Central memory CD8-positive, alpha-beta T cell (primary cell): ENCODE data around the gene VWA2.

Source experiments
- ATAC-seq: fragments of 150-1000 bp; cut with Tn5 transposase; replicated peaks from 2 replicates; pipeline ENCODE4 v1.10.0; 2022; ENCODE audit warnings: mild to moderate bottlenecking, moderate FRiP score, moderate number of reproducible peaks; ENCODE audit not compliant: poor library complexity, severe bottlenecking; ENCODE audit errors: extremely low read depth
- DNase-seq, 2 donors: peaks; one replicate each; pipeline ENCODE4 v3.0.0; 2021; ENCODE audit warnings: low spot score in 2 of 2
- H3K27ac Mint-ChIP-seq: one replicate; pipeline ENCODE4 v1.8.0; 2022; ENCODE audit warnings: low read depth, mild to moderate bottlenecking, moderate library complexity, mixed read lengths
- H3K27me3 Mint-ChIP-seq: one replicate; pipeline ENCODE4 v1.8.0; 2022; ENCODE audit warnings: mixed read lengths
- H3K36me3 Mint-ChIP-seq: one replicate; pipeline ENCODE4 v1.8.0; 2022; ENCODE audit warnings: mild to moderate bottlenecking, moderate library complexity, mixed read lengths; ENCODE audit not compliant: insufficient read depth
- H3K4me1 Mint-ChIP-seq: one replicate; pipeline ENCODE4 v1.8.0; 2022; ENCODE audit warnings: mixed read lengths
- H3K4me3 Mint-ChIP-seq: one replicate; pipeline ENCODE4 v1.8.0; 2022; ENCODE audit warnings: mild to moderate bottlenecking, moderate library complexity, mixed read lengths
- H3K9me3 Mint-ChIP-seq: one replicate; pipeline ENCODE4 v1.8.0; 2022; ENCODE audit warnings: mixed read lengths

Gene VWA2

DNA sequence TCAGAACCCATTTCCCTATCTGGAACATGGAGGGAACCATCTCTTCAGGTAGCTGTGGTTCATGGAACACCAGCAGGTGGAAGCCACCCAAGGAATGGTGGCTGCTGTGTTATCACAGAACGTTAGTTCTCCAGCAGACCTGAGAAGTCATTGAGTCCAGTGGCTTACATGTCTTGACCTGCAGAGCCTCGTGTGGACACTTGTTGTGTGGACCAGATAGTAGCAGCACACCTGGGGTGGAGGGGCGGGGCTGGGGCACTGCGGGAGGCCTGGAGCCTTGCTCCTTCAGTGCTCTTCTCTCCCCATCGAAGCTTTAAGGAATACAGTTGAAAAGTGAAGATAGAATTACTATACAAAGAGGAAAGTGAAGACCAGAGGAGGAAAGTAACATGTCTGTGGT is 42.4 kb downstream of the VWA2 start:
- peaks cover 19% of the 10 kb centered on the region for H3K27me3 Mint-ChIP-seq
- H3K4me1 Mint-ChIP-seq: no peaks in the 10 kb centered on the region
- no peaks in the 10 kb centered on the region for H3K9me3 Mint-ChIP-seq
- H3K36me3 Mint-ChIP-seq: no peaks in the 10 kb centered on the region
- H3K4me3 Mint-ChIP-seq: no peak overlapping the region
- ATAC-seq (no peak), DNase-seq (no peak)
- no peak overlapping the region for H3K27ac Mint-ChIP-seq

DNA sequence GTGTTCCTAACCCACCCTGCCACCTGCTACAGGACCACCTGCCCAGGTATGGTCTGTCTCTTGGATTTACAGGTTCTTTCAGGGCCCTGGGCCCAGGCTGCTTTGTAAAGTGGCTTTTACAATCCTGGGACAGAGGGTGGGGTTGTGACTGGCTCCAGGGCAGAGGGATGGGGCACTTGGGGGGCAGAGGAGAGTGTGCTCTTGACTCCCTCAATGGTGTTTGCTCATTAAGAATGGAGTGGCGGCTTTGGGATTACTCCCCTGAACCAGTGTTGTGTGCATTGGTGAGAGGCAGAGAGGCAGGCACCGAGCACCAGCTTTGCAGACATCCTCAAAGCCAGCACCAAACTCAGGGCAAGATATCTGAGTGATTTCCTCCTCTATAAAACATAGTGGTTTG is 43.5 kb downstream of the VWA2 start:
- H3K4me3 Mint-ChIP-seq: no peak overlapping the region
- H3K9me3 Mint-ChIP-seq: no peaks in the 10 kb centered on the region
- H3K36me3 Mint-ChIP-seq: no peaks in the 10 kb centered on the region
- peaks cover 14% of the 10 kb centered on the region for H3K27me3 Mint-ChIP-seq
- DNase-seq (no peak), ATAC-seq (no peak)
- H3K27ac Mint-ChIP-seq: no peak overlapping the region
- no peaks in the 10 kb centered on the region for H3K4me1 Mint-ChIP-seq

DNA sequence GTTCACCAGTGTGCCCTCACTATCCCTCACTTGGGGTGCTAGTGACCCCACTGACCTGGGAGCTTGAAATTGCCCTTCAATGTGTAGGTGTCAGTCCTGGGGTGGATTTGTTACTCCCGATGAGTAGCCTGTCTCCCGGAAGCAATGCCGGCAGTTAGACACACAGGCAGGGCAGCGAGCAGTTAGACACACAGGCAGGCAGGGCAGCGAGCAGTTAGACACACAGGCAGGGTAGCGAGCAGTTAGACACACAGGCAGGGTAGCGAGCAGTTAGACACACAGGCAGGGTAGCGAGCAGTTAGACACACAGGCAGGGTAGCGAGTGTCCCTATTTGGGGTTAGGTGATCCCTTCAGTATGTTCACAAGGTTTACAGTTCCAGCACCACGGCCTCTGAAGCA is 44.0 kb downstream of the VWA2 start:
- no peak for DNase-seq
- Mint-ChIP-seq H3K36me3 (no peaks in the 10 kb centered on the region), H3K4me3 (no peak overlapping the region), H3K4me1 (no peaks in the 10 kb centered on the region), H3K9me3 (no peaks in the 10 kb centered on the region), H3K27me3 (peaks cover 13% of the 10 kb centered on the region), H3K27ac (no peak overlapping the region)
- ATAC-seq: no peak

DNA sequence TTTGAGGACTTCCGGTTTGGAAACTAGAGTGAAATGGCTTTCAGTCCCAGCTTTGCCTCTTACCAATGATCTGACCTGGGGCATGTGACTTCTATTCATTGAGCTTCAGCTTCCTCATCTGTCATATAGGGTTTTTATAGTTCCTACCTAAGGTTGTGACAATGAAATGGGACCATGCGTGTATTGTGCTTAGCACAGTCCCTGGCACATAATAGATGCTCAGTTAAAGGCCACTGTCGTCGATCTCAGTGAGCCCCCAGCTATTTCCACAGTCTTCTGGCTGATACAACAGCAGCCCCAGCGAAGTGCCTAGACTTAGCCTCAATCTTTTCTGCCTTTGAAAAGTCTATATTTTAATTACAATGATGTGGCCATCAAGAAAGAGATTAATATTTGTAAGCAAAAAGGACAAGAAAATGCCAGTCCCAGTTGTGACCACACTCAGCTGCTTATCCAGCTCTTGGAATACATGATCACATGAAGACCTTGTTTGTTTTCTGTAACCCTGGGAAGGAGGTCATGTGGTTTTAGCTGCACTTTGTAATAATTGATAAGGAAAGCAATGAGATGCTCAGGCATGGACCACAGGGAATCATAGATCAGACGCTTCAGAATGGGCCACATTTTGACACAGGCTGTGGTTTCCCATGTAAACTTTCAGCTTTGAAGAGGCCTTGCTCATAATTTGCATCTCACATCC is 44.6 kb downstream of the VWA2 start:
- Mint-ChIP-seq H3K27ac (no peak overlapping the region), H3K36me3 (no peaks in the 10 kb centered on the region), H3K4me1 (no peaks in the 10 kb centered on the region), H3K27me3 (peaks cover 12% of the 10 kb centered on the region), H3K9me3 (no peaks in the 10 kb centered on the region), H3K4me3 (no peak overlapping the region)
- ATAC-seq: no peak
- no peak for DNase-seq

DNA sequence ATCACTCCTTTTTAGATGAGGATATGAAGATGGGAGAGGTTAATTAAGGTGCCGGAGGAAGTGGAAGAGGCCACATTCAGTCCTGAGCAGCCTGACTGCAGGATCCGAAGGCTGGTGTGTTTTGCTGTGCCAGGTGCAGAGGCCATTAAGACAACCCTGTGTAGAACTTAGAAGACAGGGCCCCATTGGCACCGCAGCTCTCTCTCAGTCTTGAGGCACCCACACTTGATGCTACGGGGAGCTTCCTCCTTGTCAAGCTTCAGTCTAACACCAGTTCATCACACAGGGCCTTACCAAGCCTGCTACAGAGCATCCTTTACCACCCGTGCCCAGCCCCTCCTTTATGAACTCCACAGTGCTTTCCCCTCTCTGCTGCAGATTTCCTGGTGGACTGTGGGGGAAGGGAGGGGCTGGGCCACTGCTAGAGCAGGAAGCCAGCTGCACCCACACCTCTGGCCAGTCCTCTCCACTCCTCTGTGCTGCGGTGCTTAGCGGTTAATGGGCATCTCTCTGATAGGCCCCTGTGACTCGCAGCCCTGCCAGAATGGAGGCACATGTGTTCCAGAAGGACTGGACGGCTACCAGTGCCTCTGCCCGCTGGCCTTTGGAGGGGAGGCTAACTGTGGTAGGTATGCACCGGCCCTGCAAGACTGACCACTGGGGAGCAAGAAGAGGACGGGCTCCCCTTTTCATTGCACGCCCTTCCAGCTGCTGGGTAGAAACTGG is 45.5 kb downstream of the VWA2 start:
- H3K4me1 Mint-ChIP-seq: no peaks in the 10 kb centered on the region
- no peak overlapping the region for H3K4me3 Mint-ChIP-seq
- peaks cover 10% of the 10 kb centered on the region for H3K27me3 Mint-ChIP-seq
- no peaks in the 10 kb centered on the region for H3K36me3 Mint-ChIP-seq
- no peak overlapping the region for H3K27ac Mint-ChIP-seq
- no peak for ATAC-seq
- no peak for DNase-seq
- no peaks in the 10 kb centered on the region for H3K9me3 Mint-ChIP-seq

DNA sequence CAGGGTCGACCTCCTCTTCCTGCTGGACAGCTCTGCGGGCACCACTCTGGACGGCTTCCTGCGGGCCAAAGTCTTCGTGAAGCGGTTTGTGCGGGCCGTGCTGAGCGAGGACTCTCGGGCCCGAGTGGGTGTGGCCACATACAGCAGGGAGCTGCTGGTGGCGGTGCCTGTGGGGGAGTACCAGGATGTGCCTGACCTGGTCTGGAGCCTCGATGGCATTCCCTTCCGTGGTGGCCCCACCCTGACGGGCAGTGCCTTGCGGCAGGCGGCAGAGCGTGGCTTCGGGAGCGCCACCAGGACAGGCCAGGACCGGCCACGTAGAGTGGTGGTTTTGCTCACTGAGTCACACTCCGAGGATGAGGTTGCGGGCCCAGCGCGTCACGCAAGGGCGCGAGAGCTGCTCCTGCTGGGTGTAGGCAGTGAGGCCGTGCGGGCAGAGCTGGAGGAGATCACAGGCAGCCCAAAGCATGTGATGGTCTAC is 46.9 kb downstream of the VWA2 start:
- Mint-ChIP-seq H3K4me1 (no peaks in the 10 kb centered on the region), H3K9me3 (no peaks in the 10 kb centered on the region), H3K27me3 (peaks cover 10% of the 10 kb centered on the region), H3K27ac (no peak overlapping the region), H3K4me3 (no peak overlapping the region), H3K36me3 (no peaks in the 10 kb centered on the region)
- DNase-seq (no peak), ATAC-seq (no peak)

DNA sequence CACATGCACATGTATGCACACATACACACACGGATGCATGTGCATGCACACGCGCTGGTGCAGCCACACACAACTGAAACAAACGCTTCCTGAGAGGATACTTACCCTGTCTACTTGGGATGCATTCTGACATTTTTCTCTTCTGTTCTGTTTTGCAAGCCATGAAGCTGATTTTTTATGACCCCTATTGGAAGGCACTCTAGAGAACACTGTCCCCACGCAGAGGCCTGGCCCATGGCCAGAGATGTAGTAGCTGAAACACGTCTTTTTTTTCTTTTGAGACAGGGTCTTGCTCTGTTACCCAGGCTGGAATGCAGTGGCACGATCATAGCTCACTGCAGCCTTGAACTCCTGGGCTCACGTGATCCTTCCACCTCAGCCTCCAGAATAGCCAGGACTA is 47.9 kb downstream of the VWA2 start:
- DNase-seq: no peak
- no peak for ATAC-seq
- Mint-ChIP-seq H3K36me3 (no peaks in the 10 kb centered on the region), H3K27me3 (peaks cover 10% of the 10 kb centered on the region), H3K4me1 (no peaks in the 10 kb centered on the region), H3K9me3 (no peaks in the 10 kb centered on the region), H3K27ac (no peak overlapping the region), H3K4me3 (no peak overlapping the region)

DNA sequence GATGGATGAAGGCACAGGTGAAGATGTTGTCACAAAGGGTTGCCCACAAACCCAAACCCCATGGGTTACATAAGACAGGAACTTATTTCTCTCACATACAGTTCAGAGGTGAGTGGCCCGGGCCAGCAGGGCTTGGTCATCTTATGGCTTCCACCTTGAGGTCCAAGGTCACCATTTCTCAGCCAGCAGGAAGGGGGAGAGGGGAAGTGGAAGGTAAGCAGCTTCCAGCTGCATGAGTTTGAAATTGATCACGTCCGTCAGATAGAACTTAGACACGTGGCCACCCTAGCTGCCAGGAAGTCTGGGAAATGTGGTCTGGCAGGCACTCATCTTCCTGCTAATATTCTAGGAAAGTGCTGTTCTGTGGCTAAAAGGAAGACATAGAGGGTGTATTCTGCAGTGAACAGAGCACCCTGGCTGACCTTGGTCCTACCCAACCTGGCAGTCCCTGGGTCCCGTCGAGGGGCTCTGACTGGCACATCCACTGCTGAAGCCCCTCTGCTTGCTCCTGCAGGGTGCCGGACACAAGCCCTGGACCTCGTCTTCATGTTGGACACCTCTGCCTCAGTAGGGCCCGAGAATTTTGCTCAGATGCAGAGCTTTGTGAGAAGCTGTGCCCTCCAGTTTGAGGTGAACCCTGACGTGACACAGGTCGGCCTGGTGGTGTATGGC is 49.5 kb downstream of the VWA2 start:
- Mint-ChIP-seq H3K4me3 (no peak overlapping the region), H3K36me3 (no peaks in the 10 kb centered on the region), H3K9me3 (no peaks in the 10 kb centered on the region), H3K4me1 (no peaks in the 10 kb centered on the region), H3K27me3 (peaks cover 10% of the 10 kb centered on the region), H3K27ac (no peak overlapping the region)
- DNase-seq (no peak), ATAC-seq (no peak)

DNA sequence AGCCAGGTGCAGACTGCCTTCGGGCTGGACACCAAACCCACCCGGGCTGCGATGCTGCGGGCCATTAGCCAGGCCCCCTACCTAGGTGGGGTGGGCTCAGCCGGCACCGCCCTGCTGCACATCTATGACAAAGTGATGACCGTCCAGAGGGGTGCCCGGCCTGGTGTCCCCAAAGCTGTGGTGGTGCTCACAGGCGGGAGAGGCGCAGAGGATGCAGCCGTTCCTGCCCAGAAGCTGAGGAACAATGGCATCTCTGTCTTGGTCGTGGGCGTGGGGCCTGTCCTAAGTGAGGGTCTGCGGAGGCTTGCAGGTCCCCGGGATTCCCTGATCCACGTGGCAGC is 50.0 kb downstream of the VWA2 start:
- Mint-ChIP-seq H3K36me3 (no peaks in the 10 kb centered on the region), H3K27me3 (peaks cover 10% of the 10 kb centered on the region), H3K4me1 (no peaks in the 10 kb centered on the region), H3K9me3 (no peaks in the 10 kb centered on the region), H3K4me3 (no peak overlapping the region), H3K27ac (no peak overlapping the region)
- no peak for ATAC-seq
- no peak for DNase-seq

DNA sequence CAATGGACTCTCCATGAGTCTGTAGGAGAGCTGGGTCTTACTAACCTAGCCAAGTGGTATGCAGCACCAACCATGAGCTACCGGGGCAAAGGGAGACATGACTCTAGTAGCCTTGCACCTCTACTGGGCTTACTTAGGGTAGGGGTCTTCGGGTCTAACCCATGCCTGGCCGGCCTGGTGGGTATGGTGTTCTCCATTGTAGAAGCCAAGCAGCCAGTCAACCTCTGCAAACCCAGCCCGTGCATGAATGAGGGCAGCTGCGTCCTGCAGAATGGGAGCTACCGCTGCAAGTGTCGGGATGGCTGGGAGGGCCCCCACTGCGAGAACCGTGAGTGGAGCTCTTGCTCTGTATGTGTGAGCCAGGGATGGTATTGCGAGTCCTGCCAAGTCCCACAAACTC is 51.0 kb downstream of the VWA2 start:
- peaks cover 10% of the 10 kb centered on the region for H3K27me3 Mint-ChIP-seq
- H3K36me3 Mint-ChIP-seq: no peaks in the 10 kb centered on the region
- no peak for DNase-seq
- no peaks in the 10 kb centered on the region for H3K9me3 Mint-ChIP-seq
- no peaks in the 10 kb centered on the region for H3K4me1 Mint-ChIP-seq
- H3K27ac Mint-ChIP-seq: no peak overlapping the region
- ATAC-seq: no peak
- no peak overlapping the region for H3K4me3 Mint-ChIP-seq

DNA sequence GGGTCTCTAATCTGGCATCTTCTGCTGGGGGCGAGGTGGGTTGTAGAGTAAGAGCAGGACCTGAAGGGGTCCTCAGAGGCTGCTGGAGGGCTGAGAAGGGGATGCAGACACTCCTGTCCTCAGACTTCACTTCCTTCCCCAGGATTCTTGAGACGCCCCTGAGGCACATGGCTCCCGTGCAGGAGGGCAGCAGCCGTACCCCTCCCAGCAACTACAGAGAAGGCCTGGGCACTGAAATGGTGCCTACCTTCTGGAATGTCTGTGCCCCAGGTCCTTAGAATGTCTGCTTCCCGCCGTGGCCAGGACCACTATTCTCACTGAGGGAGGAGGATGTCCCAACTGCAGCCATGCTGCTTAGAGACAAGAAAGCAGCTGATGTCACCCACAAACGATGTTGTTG is 52.0 kb downstream of the VWA2 start:
- no peak for ATAC-seq
- Mint-ChIP-seq H3K36me3 (no peaks in the 10 kb centered on the region), H3K4me3 (no peak overlapping the region), H3K27ac (no peak overlapping the region), H3K27me3 (peaks cover 10% of the 10 kb centered on the region), H3K4me1 (no peaks in the 10 kb centered on the region), H3K9me3 (peaks cover 6% of the 10 kb centered on the region)
- no peak for DNase-seq

DNA sequence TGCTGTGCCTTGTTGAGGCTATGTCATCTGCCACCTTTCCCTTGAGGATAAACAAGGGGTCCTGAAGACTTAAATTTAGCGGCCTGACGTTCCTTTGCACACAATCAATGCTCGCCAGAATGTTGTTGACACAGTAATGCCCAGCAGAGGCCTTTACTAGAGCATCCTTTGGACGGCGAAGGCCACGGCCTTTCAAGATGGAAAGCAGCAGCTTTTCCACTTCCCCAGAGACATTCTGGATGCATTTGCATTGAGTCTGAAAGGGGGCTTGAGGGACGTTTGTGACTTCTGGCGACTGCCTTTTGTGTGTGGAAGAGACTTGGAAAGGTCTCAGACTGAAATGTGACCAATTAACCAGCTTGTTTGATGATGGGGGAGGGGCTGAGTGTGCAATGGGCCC is 52.5 kb downstream of the VWA2 start:
- Mint-ChIP-seq H3K36me3 (no peaks in the 10 kb centered on the region), H3K27me3 (peaks cover 10% of the 10 kb centered on the region)

DNA sequence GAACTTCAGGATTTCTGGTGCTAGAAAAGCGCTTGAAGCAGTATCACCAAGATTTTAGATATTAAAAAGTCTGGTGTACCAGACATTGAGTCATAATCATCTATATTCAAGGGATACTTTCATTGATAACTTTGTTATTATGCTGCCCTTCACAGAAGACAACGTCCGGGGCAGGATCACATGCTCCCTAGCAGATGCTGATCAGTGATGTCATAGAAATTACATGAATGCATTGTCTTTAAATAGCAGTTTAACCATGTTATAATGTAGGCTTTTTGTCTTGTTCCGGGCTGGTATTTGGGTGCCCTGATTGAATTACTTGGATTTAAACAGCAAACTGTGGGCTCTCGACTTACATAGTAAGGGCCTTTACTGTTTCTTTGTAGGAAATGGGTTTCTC is 54.0 kb downstream of the VWA2 start:
- Mint-ChIP-seq H3K27me3 (peaks cover 5% of the 10 kb centered on the region), H3K9me3 (peaks cover 9% of the 10 kb centered on the region)
- DNase-seq: no peak

More for the DNA sequence above, 52.5 kb downstream of the VWA2 start:
- no peak for DNase-seq
- H3K9me3 Mint-ChIP-seq: peaks cover 9% of the 10 kb centered on the region
- H3K4me3 Mint-ChIP-seq: no peak overlapping the region
- no peak for ATAC-seq
- H3K27ac Mint-ChIP-seq: no peak overlapping the region
- H3K4me1 Mint-ChIP-seq: no peaks in the 10 kb centered on the region

More for the DNA sequence above, 54.0 kb downstream of the VWA2 start:
- no peak overlapping the region for H3K4me3 Mint-ChIP-seq
- no peaks in the 10 kb centered on the region for H3K4me1 Mint-ChIP-seq
- peaks cover 1% of the 10 kb centered on the region for H3K36me3 Mint-ChIP-seq
- ATAC-seq: no peak
- H3K27ac Mint-ChIP-seq: no peak overlapping the region
